MCF 10A (cell line): ENCODE data around the gene ATG5. TPM values are rescaled to one million over a fixed set of nuclear protein-coding genes. Genes with fewer than 3 reads are reported as not detected.

Experiments
- BruUV-seq: library from RNA; stranded (reverse); fragments of 400-500 nt; replicated peaks from 2 replicates; lab custom pipeline; 2021; lab: Mats Ljungman, UMichigan
- CTCF ChIA-PET: fragments of 300-600 bp; sonication (Branson Sonifier 250); formaldehyde crosslinking; extraction: SDS; loops from one replicate; lab custom pipeline; 2021; ENCODE audit warnings: antibody characterized with exemption, inconsistent platforms; lab: Yijun Ruan, JAX
- POLR2A ChIA-PET: fragments of 300-600, 350-650 bp; sonication (Branson Sonifier 250); formaldehyde crosslinking; extraction: SDS; loops from one replicate; lab custom pipeline; 2020; ENCODE audit warnings: antibody characterized with exemption, inconsistent platforms; lab: Yijun Ruan, JAX
- DNase-seq: peaks from one replicate; pipeline ENCODE4 v3.0.0-alpha.2; 2018; ENCODE audit not compliant: unreplicated experiment
- H3K27ac Mint-ChIP-seq: one replicate; pipeline ENCODE4 v1.8.0; 2022; ENCODE audit warnings: mild to moderate bottlenecking, low read depth, mixed read lengths; ENCODE audit not compliant: unreplicated experiment
- H3K27me3 Mint-ChIP-seq: one replicate; pipeline ENCODE4 v1.8.0; 2022; ENCODE audit warnings: mixed read lengths; ENCODE audit not compliant: insufficient read depth, unreplicated experiment
- H3K36me3 Mint-ChIP-seq: one replicate; pipeline ENCODE4 v1.8.0; 2022; ENCODE audit warnings: mild to moderate bottlenecking, moderate library complexity, mixed read lengths; ENCODE audit not compliant: insufficient read depth, unreplicated experiment
- H3K4me1 Mint-ChIP-seq: one replicate; pipeline ENCODE4 v1.8.0; 2022; ENCODE audit warnings: mixed read lengths; ENCODE audit not compliant: insufficient read depth, unreplicated experiment
- H3K4me3 Mint-ChIP-seq: one replicate; pipeline ENCODE4 v1.8.0; 2022; ENCODE audit warnings: mild to moderate bottlenecking, moderate library complexity, mixed read lengths; ENCODE audit not compliant: unreplicated experiment
- H3K9me3 Mint-ChIP-seq: one replicate; pipeline ENCODE4 v1.8.0; 2022; ENCODE audit warnings: mixed read lengths; ENCODE audit not compliant: unreplicated experiment
- CTCF ChIP-seq: fragments of 200-600 bp; IDR thresholded peaks from one replicate; pipeline ENCODE4 v1.8.0; 2022; ENCODE audit warnings: antibody characterized with exemption, mild to moderate bottlenecking; ENCODE audit not compliant: unreplicated experiment
- intact Hi-C: fragments of 100-400 bp; cut with micrococcal nuclease; formaldehyde crosslinking; loops from 2 replicates; pipeline ENCODE4 v1.14.1; 2022
- total RNA-seq: library from RNA; stranded (reverse); gene quantifications from 2 replicates; pipeline ENCODE4 v1.2.3, GENCODE V29; 2022

The ATG5 gene
- total RNA-seq, 1 experiment from 2014 or later: 33.3 TPM

- no peaks in the 10 kb centered on the region for H3K27me3 Mint-ChIP-seq
- peaks cover 10% of the 10 kb centered on the region for H3K9me3 Mint-ChIP-seq
- H3K4me1 Mint-ChIP-seq: peaks cover 42% of the 10 kb centered on the region
- POLR2A ChIA-PET: interaction anchor here (0.6 kb wide), 1 partner anchor 232 kb away, joined by 3 read pairs; no protein-coding TSS in a partner anchor
- intact Hi-C loops: no loop called here
- BruUV-seq: no TSS peak
- H3K4me3 Mint-ChIP-seq: no peak overlapping the region
- peaks cover 12% of the 10 kb centered on the region for H3K36me3 Mint-ChIP-seq
- no peak for TF ChIP-seq CTCF
- no peak for DNase-seq
- H3K27ac Mint-ChIP-seq: no peak overlapping the region
- CTCF ChIA-PET: interaction anchor here (0.6 to 1.2 kb wide), 3 partner anchors 13 to 588 kb away, joined by 3 to 4 read pairs (median 3); no protein-coding TSS in a partner anchor
Measured at GRCh38 chr6:106321940-106322339, 3.6 kb downstream of the ATG5 start.

- no TSS peak for BruUV-seq
- Mint-ChIP-seq H3K36me3 (peaks cover 19% of the 10 kb centered on the region), H3K9me3 (peaks cover 10% of the 10 kb centered on the region), H3K4me1 (peaks cover 51% of the 10 kb centered on the region), H3K4me3 (no peak overlapping the region), H3K27ac (no peak overlapping the region), H3K27me3 (no peaks in the 10 kb centered on the region)
- DNase-seq: no peak
- intact Hi-C loops: no loop called here
- TF ChIP-seq CTCF: no peak
- CTCF ChIA-PET: interaction anchor here (0.7 kb wide), 1 partner anchor 892 kb away, joined by 3 read pairs; no protein-coding TSS in a partner anchor
- POLR2A ChIA-PET: interaction anchor here (0.5 to 0.7 kb wide), 3 partner anchors 326 to 1110 kb away, joined by 3 read pairs; no protein-coding TSS in a partner anchor
Measured at GRCh38 chr6:106318851-106319250, 6.7 kb downstream of the ATG5 start.

GRCh38 chr6:106318061-106318460, 7.5 kb downstream of the ATG5 start:
- no peak overlapping the region for H3K27ac Mint-ChIP-seq
- peaks cover 19% of the 10 kb centered on the region for H3K36me3 Mint-ChIP-seq
- peaks cover 10% of the 10 kb centered on the region for H3K9me3 Mint-ChIP-seq
- POLR2A ChIA-PET: no interaction called here
- H3K4me1 Mint-ChIP-seq: peaks cover 48% of the 10 kb centered on the region
- no peak for TF ChIP-seq CTCF
- intact Hi-C loops: no loop called here
- no peaks in the 10 kb centered on the region for H3K27me3 Mint-ChIP-seq
- BruUV-seq: no TSS peak
- no peak for DNase-seq
- no peak overlapping the region for H3K4me3 Mint-ChIP-seq
- CTCF ChIA-PET: no interaction called here

GRCh38 chr6:106316375-106316766, 9.2 kb downstream of the ATG5 start:
- Mint-ChIP-seq H3K36me3 (peaks cover 23% of the 10 kb centered on the region), H3K4me1 (peaks cover 53% of the 10 kb centered on the region), H3K4me3 (no peak overlapping the region), H3K9me3 (no peaks in the 10 kb centered on the region), H3K27ac (peak overlapping the region; percentile 1), H3K27me3 (no peaks in the 10 kb centered on the region)
- BruUV-seq: no TSS peak
- ChIA-PET CTCF (interaction anchor here (0.5 kb wide), 2 partner anchors 15 to 894 kb away, joined by 3 read pairs; no protein-coding TSS in a partner anchor), POLR2A (interaction anchor here (0.6 to 3.1 kb wide), 4 partner anchors 9 to 311 kb away, joined by 3 to 19 read pairs (median 4); partner anchors contain the start of gene ATG5)
- no peak for DNase-seq
- TF ChIP-seq CTCF: no peak
- intact Hi-C loops: no loop called here
